Measurements from ENCODE around the gene TRIM43.

GRCh38 chr2:95552911-95553310, 38.9 kb upstream of the TRIM43 start:
- TF ChIP-seq REST (tag by site-specific recombination; IDR thresholded peaks at IDR 0.05) (no peak), ZXDB (tag by site-specific recombination; IDR thresholded peaks at IDR 0.05) (no peak), ZNF121 (tag by site-specific recombination; IDR thresholded peaks at IDR 0.05) (no peak), ZBTB49 (tag by site-specific recombination; IDR thresholded peaks at IDR 0.05; ENCODE audit: low read depth) (no peak), ZNF280D (tag by site-specific recombination; IDR thresholded peaks at IDR 0.05) (no peak), CTCF (tag by site-specific recombination; IDR thresholded peaks at IDR 0.05) (no peak), ZNF10 (tag by site-specific recombination; IDR thresholded peaks at IDR 0.05) (no peak), ZNF658 (tag by site-specific recombination; IDR thresholded peaks at IDR 0.05) (no peak), ZNF426 (tag by site-specific recombination; IDR thresholded peaks at IDR 0.05) (no peak), MZF1 (tag by site-specific recombination; IDR thresholded peaks at IDR 0.05; ENCODE audit: borderline replicate concordance) (no peak), ZNF544 (tag by site-specific recombination; IDR thresholded peaks at IDR 0.05) (no peak), ZNF747 (tag by site-specific recombination; IDR thresholded peaks at IDR 0.05) (no peak), BCL11A (tag by site-specific recombination; IDR thresholded peaks at IDR 0.05; ENCODE audit: low read depth) (no peak)
